ENCODE data around the gene ETFB.

GRCh38 chr19:51352783-51353360 is 13.3 kb downstream of the ETFB start:
- TF ChIP-seq EZH2phosphoT487 (IDR thresholded peaks at IDR 0.05; ENCODE audit: insufficient read depth, low read depth), result no peak
- TF ChIP-seq EZH2 (IDR thresholded peaks at IDR 0.05; ENCODE audit: insufficient read depth, poor library complexity, severe bottlenecking), result no peak

Measured in GM23248 (cell line).